K562 (cell line): ENCODE results near the gene SLC25A42. TPM values are rescaled to one million over a fixed set of nuclear protein-coding genes. Genes with fewer than 3 reads are reported as not detected.

Experiments used
- BRD9 ChIP-seq: fragments of 450-650 bp; IDR thresholded peaks from 2 replicates; pipeline ENCODE4 v1.6.1; 2018; ENCODE audit warnings: low read depth; ENCODE audit not compliant: partially characterized antibody
- CTCF ChIP-seq, 3 experiments: IDR thresholded peaks in 2 of 3; conservative IDR thresholded peaks in 1 of 3; 2 replicates each; pipeline ENCODE4 v1.5.1; 2011 to 2012; ENCODE audit warnings: low read length in 3 of 3, mild to moderate bottlenecking in 3 of 3, control low read depth in 2 of 3, improper control_type of control experiment in 1 of 3, inconsistent platforms in 1 of 3, low read depth in 1 of 3, mixed read lengths in 1 of 3, moderate library complexity in 1 of 3; ENCODE audit not compliant: insufficient read depth in 2 of 3
- GABPB1 ChIP-seq: sonication (generic); formaldehyde crosslinking; IDR thresholded peaks from 2 replicates; pipeline ENCODE4 v1.8.0; 2022; ENCODE audit warnings: mild to moderate bottlenecking, missing genetic modification reagents
- KLF16 ChIP-seq: IDR thresholded peaks from 2 replicates; pipeline ENCODE4 v1.6.1; 2016; ENCODE audit warnings: antibody characterized with exemption
- MECOM ChIP-seq: fragments of 250-450 bp; sonication (Bioruptor Pico); IDR thresholded peaks from 2 replicates; pipeline ENCODE4 v1.8.0; 2022; ENCODE audit warnings: inconsistent platforms
- NUFIP1 ChIP-seq: fragments of 450-650 bp; IDR thresholded peaks from 2 replicates; pipeline ENCODE4 v1.6.1; 2018; ENCODE audit not compliant: partially characterized antibody
- RBM17 ChIP-seq: fragments of 200-400 bp; formaldehyde crosslinking; IDR thresholded peaks from 2 replicates; pipeline ENCODE4 v1.6.1; 2017; ENCODE audit warnings: low read depth, mild to moderate bottlenecking, low read length, borderline replicate concordance
- RBM34 ChIP-seq: fragments of 200-400 bp; formaldehyde crosslinking; IDR thresholded peaks from 2 replicates; pipeline ENCODE4 v1.6.1; 2018; ENCODE audit warnings: low read length, borderline replicate concordance; ENCODE audit not compliant: insufficient read depth
- RCOR1 ChIP-seq, 2 experiments: IDR thresholded peaks; 2 replicates each; pipeline ENCODE4 v1.6.1; 2012; ENCODE audit warnings: low read depth in 2 of 2, low read length in 2 of 2, borderline replicate concordance in 1 of 2, improper control_type of control experiment in 1 of 2
- SMARCE1 ChIP-seq: fragments of 450-650 bp; IDR thresholded peaks from 2 replicates; pipeline ENCODE4 v1.7.1; 2016; ENCODE audit warnings: mild to moderate bottlenecking
- TCF3 ChIP-seq: sonication (generic); formaldehyde crosslinking; IDR thresholded peaks from 2 replicates; pipeline ENCODE4 v1.4.0; 2020; ENCODE audit warnings: mild to moderate bottlenecking, missing genetic modification reagents
- TFAM ChIP-seq: fragments of 250-450 bp; sonication (Bioruptor Pico); conservative IDR thresholded peaks from 2 replicates; pipeline ENCODE4 v1.5.0; 2021; ENCODE audit warnings: mild to moderate bottlenecking, moderate library complexity
- THRA ChIP-seq: fragments of 450-650 bp; IDR thresholded peaks from 2 replicates; pipeline ENCODE4 v1.6.1; 2017; ENCODE audit warnings: mild to moderate bottlenecking, moderate library complexity
- U2AF2 ChIP-seq: fragments of 200-400 bp; formaldehyde crosslinking; optimal IDR thresholded peaks from 2 replicates; pipeline ENCODE3; 2017; ENCODE audit warnings: low read depth, mild to moderate bottlenecking, low read length
- ZBTB33 ChIP-seq: sonication (generic); formaldehyde crosslinking; IDR thresholded peaks from 2 replicates; pipeline ENCODE4 v1.8.1; 2023; ENCODE audit warnings: mild to moderate bottlenecking, missing genetic modification reagents
- ZNF280B ChIP-seq: fragments of 250-450 bp; sonication (Bioruptor Pico); IDR thresholded peaks from 2 replicates; pipeline ENCODE4 v1.5.1; 2021; ENCODE audit warnings: mild to moderate bottlenecking
- ZNF436 ChIP-seq: fragments of 250-450, 450-650 bp; sonication (Bioruptor Pico); formaldehyde crosslinking; IDR thresholded peaks from 2 replicates; pipeline ENCODE4 v1.7.0; 2020; ENCODE audit warnings: mild to moderate bottlenecking
- ZNF584 ChIP-seq: fragments of 200-800 bp; sonication (Bioruptor generic); IDR thresholded peaks from 2 replicates; pipeline ENCODE4 v1.6.1; 2016; ENCODE audit warnings: low read depth, mild to moderate bottlenecking, missing genetic modification characterization, missing compliant biosample characterization
- polyA plus RNA-seq, 8 experiments: library from polyadenylated mRNA; depleted of rRNA in 4 of 8; stranded (reverse) in 5 of 8; unstranded in 3 of 8; fragments of >200 nt; fragmentation: Nextera tagmentation in 2 of 8; fragmentation: Illumina TruSeq in 1 of 8; extraction: Ambion mirVana in 2 of 8; extraction: Trizol in 1 of 8; gene quantifications; 2 replicates each; pipeline versions ENCODE4 v1.2.1 to v1.2.3, GENCODE V29; 2011 to 2014; ENCODE audit warnings: inconsistent platforms in 1 of 8, missing spikeins in 1 of 8
- total RNA-seq, 7 experiments: library from RNA; depleted of rRNA in 6 of 7; stranded (reverse); fragments of >200 nt in 6 of 7; fragmentation: Illumina TruSeq in 2 of 7; extraction: Trizol in 2 of 7; gene quantifications; 2 replicates each; pipeline versions ENCODE4 v1.2.1 to v1.2.3, GENCODE V29; 2011 to 2021; ENCODE audit warnings: low replicate concordance in 1 of 7

SLC25A42 gene
- total and polyA plus RNA-seq, 9 of the 15 experiments (the other 6 are each of a cell fraction or from before 2014, with no cell fraction given): 0.59 to 32.2 (median 14.1) TPM

GRCh38 chr19:19138109-19138981 lies 74.6 kb downstream of the SLC25A42 start, which contains the start of gene TMEM161A (continued):
- no peak for TF ChIP-seq ZNF436 (CRISPR knock-in tag)
- TF ChIP-seq U2AF2: no peak
- no peak for TF ChIP-seq ZBTB33 (CRISPR knock-in tag)
- no peak for TF ChIP-seq SMARCE1
- TF ChIP-seq CTCF (IDR thresholded peaks at IDR 0.05 in 2 of 3, conservative IDR thresholded peaks at IDR 0.05 in 1 of 3; ENCODE audit: insufficient read depth in 2 of 3, low read depth in 1 of 3, low read length in 3 of 3): no peak
- TF ChIP-seq RCOR1 (IDR thresholded peaks at IDR 0.05; ENCODE audit: borderline replicate concordance in 1 of 2, low read depth in 2 of 2, low read length in 2 of 2): peak; percentile 54 to 58; a peak in 2 of 4 replicates
- TF ChIP-seq TCF3: no peak
- no peak for TF ChIP-seq BRD9
- TF ChIP-seq MECOM (CRISPR knock-in tag): no peak
- TF ChIP-seq THRA: no peak
- no peak for TF ChIP-seq NUFIP1
- TF ChIP-seq KLF16: no peak
- no peak for TF ChIP-seq RBM34
- TF ChIP-seq ZNF280B: no peak
- no peak for TF ChIP-seq ZNF584 (CRISPR knock-in tag)
- peak; percentile 78 for TF ChIP-seq GABPB1 (CRISPR knock-in tag)
- TF ChIP-seq TFAM (CRISPR knock-in tag): no peak
- TF ChIP-seq RBM17: no peak
